ENCODE measurements around the gene FLVCR2.

DNA sequence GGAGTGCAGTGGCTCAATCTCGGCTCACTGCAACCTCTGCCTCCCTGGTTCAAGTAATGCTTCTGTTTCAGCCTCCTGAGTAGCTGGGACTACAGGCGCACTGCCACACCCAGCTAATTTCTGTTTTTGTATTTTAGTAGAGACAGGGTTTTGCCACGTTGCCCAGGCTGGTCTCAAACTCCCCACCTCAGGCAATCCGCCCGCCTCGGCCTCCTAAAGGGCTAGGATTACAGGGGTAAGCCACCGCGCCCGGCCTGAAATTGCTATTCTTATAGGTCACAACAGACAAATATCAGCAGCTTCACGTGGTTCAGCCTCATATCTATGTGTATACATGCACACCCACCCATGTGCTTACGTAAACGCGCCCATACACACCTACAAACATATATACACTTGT lies 32.5 kb upstream of the FLVCR2 start:
- TF ChIP-seq, protein P1, sequence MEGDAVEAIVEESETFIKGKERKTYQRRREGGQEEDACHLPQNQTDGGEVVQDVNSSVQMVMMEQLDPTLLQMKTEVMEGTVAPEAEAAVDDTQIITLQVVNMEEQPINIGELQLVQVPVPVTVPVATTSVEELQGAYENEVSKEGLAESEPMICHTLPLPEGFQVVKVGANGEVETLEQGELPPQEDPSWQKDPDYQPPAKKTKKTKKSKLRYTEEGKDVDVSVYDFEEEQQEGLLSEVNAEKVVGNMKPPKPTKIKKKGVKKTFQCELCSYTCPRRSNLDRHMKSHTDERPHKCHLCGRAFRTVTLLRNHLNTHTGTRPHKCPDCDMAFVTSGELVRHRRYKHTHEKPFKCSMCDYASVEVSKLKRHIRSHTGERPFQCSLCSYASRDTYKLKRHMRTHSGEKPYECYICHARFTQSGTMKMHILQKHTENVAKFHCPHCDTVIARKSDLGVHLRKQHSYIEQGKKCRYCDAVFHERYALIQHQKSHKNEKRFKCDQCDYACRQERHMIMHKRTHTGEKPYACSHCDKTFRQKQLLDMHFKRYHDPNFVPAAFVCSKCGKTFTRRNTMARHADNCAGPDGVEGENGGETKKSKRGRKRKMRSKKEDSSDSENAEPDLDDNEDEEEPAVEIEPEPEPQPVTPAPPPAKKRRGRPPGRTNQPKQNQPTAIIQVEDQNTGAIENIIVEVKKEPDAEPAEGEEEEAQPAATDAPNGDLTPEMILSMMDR (IDR thresholded peaks at IDR 0.05): no peak
- no peak for TF ChIP-seq EZH2 (IDR thresholded peaks at IDR 0.05; ENCODE audit: borderline replicate concordance, insufficient read depth, low read depth, low read length, poor library complexity, severe bottlenecking)
